ENCODE results near the gene BRMS1.
"Not testable (repeated sequence)": the region's sequence is repeated elsewhere in the genome, so short reads cannot be mapped to it uniquely, and the experiment has no call there.

BRMS1 gene, protein sequence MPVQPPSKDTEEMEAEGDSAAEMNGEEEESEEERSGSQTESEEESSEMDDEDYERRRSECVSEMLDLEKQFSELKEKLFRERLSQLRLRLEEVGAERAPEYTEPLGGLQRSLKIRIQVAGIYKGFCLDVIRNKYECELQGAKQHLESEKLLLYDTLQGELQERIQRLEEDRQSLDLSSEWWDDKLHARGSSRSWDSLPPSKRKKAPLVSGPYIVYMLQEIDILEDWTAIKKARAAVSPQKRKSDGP

GRCh38 chr11:66344550-66345315 lies at the start of gene BRMS1:
BRMS1 (minus strand) TSS chr11:66345104; CDS start chr11:66342234, 2,870 bp downstream.
- peak within 1 kb of the TSS; percentile 91 for H3K27ac Mint-ChIP-seq
- peaks cover 23% of the 10 kb centered on the region for H3K36me3 Mint-ChIP-seq (ENCODE audit: low read depth)
- H3K4me1 Mint-ChIP-seq: peaks cover 49% of the 10 kb centered on the region
- H3K9me3 Mint-ChIP-seq: no peaks in the 10 kb centered on the region
- H3K4me3 Mint-ChIP-seq: peak within 1 kb of the TSS; percentile 94
- ATAC-seq (peak; percentile 75), DNase-seq (peak; percentile 97)
- H3K27me3 Mint-ChIP-seq: peaks cover 3% of the 10 kb centered on the region

- Mint-ChIP-seq H3K27ac (no peak overlapping the region), H3K4me3 (no peak overlapping the region), H3K36me3 (ENCODE audit: low read depth) (no peaks in the 10 kb centered on the region), H3K4me1 (no peaks in the 10 kb centered on the region), H3K27me3 (peaks cover 5% of the 10 kb centered on the region), H3K9me3 (no peaks in the 10 kb centered on the region)
- ATAC-seq (no peak), DNase-seq (no peak)
Measured at GRCh38 chr11:66393954-66394353, 49.0 kb upstream of the BRMS1 start.

- H3K27me3 Mint-ChIP-seq: peaks cover 5% of the 10 kb centered on the region
- no peak overlapping the region for H3K4me3 Mint-ChIP-seq
- no peak for ATAC-seq
- no peak for DNase-seq
- H3K4me1 Mint-ChIP-seq: peaks cover 4% of the 10 kb centered on the region
- no peaks in the 10 kb centered on the region for H3K9me3 Mint-ChIP-seq
- no peak overlapping the region for H3K27ac Mint-ChIP-seq
- no peaks in the 10 kb centered on the region for H3K36me3 Mint-ChIP-seq (ENCODE audit: low read depth)
Measured at GRCh38 chr11:66391322-66391721, 46.4 kb upstream of the BRMS1 start.

- Mint-ChIP-seq H3K4me3 (no peak overlapping the region), H3K9me3 (no peaks in the 10 kb centered on the region), H3K27ac (peak overlapping the region; percentile 54), H3K4me1 (peaks cover 8% of the 10 kb centered on the region), H3K36me3 (ENCODE audit: low read depth) (no peaks in the 10 kb centered on the region), H3K27me3 (peaks cover 8% of the 10 kb centered on the region)
- DNase-seq (peak; percentile 74), ATAC-seq (peak; percentile 78)
Measured at GRCh38 chr11:66388780-66389386, 44.0 kb upstream of the BRMS1 start.

- peak; percentile 86 for DNase-seq
- H3K27ac Mint-ChIP-seq: no peak overlapping the region
- no peaks in the 10 kb centered on the region for H3K36me3 Mint-ChIP-seq (ENCODE audit: low read depth)
- H3K4me1 Mint-ChIP-seq: peaks cover 8% of the 10 kb centered on the region
- peak overlapping the region; percentile 28 for H3K4me3 Mint-ChIP-seq
- no peaks in the 10 kb centered on the region for H3K9me3 Mint-ChIP-seq
- peaks cover 6% of the 10 kb centered on the region for H3K27me3 Mint-ChIP-seq
- ATAC-seq: peak; percentile 70
Measured at GRCh38 chr11:66386171-66387069, 41.5 kb upstream of the BRMS1 start.

DNA sequence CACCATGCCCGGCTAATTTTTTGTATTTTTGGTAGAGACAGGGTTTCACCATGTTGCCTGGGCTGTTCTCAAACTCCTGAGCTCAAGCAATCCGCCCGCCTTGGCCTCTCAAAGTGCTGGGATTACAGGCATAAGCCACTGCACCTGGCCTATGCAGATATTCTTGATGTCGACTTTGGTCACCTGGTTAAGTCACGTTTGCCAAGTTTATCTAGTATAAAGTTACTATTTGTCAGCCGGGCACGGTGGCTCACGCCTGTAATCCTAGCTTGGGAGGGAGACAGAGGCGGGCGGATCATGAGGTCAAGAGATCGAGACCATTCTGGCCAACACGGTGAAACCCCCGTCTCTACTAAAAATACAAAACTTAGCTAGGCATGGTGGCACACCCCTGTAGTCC lies 39.4 kb upstream of the BRMS1 start:
- ATAC-seq; DNase-seq; H3K9me3 Mint-ChIP-seq; H3K27me3 Mint-ChIP-seq; H3K36me3 Mint-ChIP-seq (ENCODE audit: low read depth); H3K4me3 Mint-ChIP-seq; H3K27ac Mint-ChIP-seq: not testable (repeated sequence)
- peaks cover 10% of the 10 kb centered on the region for H3K4me1 Mint-ChIP-seq

DNA sequence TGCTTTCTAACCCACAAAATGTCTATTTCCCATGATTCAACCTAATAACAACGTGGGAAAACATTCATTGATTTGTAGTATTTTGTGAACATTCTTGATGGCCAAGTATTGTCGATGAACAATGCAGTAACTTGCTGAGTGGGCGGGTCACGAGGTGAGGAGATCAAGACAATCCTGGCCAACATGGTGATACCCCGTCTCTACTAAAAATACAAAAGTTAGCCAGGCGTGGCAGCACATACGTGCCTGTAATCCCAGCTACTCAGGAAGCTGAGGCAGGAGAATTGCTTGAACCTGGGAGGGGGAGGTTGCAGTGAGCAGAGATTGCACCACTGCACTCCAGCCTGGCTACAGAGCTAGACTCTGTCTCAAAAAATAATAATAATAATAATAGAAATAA lies 35.4 kb upstream of the BRMS1 start:
- H3K36me3 Mint-ChIP-seq (ENCODE audit: low read depth); H3K27ac Mint-ChIP-seq; H3K4me3 Mint-ChIP-seq; DNase-seq; ATAC-seq; H3K4me1 Mint-ChIP-seq; H3K9me3 Mint-ChIP-seq; H3K27me3 Mint-ChIP-seq: not testable (repeated sequence)

DNA sequence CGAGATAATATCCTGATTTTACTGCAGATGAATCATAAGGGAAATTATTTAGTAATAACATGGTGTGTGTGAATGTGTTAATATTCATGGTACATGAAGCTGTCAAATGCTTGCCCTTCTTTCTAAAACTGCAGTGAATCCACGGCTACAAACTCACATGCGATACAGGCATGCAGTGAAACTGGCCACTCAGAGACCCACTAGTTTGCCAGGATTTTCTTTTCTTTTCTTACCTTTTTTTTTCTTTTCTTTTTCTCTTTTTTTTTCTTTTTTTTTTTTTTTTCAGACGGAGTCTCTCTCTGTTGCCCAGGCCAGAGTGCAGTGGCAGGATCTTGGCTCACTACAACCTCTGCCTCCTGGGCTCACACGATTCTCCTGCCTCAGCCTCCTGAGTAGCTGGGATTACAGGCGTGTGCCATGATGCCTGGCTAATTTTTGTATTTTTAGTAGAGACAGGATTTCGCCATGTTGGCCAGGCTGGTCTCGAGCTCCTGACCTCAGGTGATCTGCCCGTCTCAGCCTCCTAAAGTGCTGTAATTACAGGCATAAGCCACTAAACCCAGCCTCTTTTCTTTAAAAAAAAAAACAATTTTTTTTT lies 28.9 kb upstream of the BRMS1 start:
- Mint-ChIP-seq H3K4me1 (peaks cover 24% of the 10 kb centered on the region), H3K27ac (peak overlapping the region; percentile 42)
- ATAC-seq; H3K36me3 Mint-ChIP-seq (ENCODE audit: low read depth); H3K27me3 Mint-ChIP-seq; H3K9me3 Mint-ChIP-seq; DNase-seq; H3K4me3 Mint-ChIP-seq: not testable (repeated sequence)

DNA sequence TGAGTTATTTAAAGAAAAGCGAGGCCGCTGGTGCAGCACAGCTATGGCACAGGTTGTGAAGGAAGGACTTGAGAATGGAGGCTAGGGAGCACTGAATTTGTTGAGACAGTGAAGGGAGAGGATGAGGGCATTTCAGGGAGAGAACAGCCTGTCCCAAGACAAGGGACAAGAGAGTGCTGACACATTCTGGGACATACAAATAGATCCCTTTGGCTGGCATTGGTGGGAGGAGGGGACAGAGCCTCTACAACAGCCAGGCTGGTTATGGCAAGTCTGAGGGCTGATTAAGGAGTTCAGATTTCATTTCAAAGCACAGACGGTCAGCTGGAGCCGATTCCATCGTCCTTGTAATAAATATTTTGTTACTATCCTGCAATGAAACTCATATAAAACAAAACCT lies 28.4 kb upstream of the BRMS1 start:
- peaks cover 6% of the 10 kb centered on the region for H3K36me3 Mint-ChIP-seq (ENCODE audit: low read depth)
- no peak for ATAC-seq
- H3K9me3 Mint-ChIP-seq: no peaks in the 10 kb centered on the region
- peaks cover 24% of the 10 kb centered on the region for H3K4me1 Mint-ChIP-seq
- peak overlapping the region; percentile 42 for H3K27ac Mint-ChIP-seq
- peaks cover 6% of the 10 kb centered on the region for H3K27me3 Mint-ChIP-seq
- no peak overlapping the region for H3K4me3 Mint-ChIP-seq
- no peak for DNase-seq

DNA sequence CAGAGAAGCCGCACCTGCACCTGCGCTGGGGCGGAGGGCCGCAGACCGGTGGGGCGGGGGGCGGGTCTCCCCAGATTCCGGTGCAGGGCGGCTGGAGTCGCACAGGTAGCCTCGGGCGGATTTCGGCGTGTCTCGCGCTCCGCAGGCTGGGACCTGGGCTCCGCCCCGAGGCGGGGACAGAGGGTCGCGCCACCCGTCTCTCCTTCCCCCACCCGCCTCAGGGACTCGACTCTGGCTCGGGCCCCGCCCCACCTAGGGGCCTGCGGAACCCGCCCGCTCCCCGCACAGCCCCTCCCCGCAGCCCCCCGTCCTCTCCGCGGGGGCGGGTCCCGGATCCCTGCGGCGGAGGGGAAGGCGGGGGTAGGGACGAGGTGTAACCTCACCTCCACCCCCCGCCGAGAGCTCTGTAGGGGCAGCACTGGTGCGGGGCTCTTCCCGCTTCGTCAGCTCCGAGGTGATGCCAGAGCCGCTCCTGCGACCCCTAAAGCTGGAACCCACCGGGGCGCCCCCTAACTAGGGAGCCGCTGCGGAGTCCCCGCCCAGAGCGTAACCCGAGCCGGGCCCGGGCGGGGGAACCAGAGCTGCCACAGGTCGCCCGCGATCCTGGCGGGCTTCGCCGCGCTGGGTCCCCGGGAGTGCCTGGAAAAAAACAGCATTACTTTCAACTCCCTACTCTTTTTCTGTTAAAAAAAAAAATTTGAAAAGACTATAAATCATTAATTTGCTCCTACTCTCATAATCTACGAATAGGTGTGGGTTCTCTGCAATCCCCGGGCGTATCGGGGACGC lies 26.9 kb upstream of the BRMS1 start, which contains the start of gene SLC29A2:
SLC29A2 (minus strand) TSS at position 134 of the 789 bp plus-strand sequence. CDS start 169 bp downstream, outside the sequence.
- Mint-ChIP-seq H3K9me3 (no peaks in the 10 kb centered on the region), H3K27ac (peak within 1 kb of the TSS; percentile 87), H3K4me3 (peak within 1 kb of the TSS; percentile 87), H3K36me3 (ENCODE audit: low read depth) (peaks cover 11% of the 10 kb centered on the region), H3K27me3 (peaks cover 6% of the 10 kb centered on the region), H3K4me1 (peaks cover 24% of the 10 kb centered on the region)
- peak; percentile 89 for ATAC-seq
- DNase-seq: peak; percentile 83

DNA sequence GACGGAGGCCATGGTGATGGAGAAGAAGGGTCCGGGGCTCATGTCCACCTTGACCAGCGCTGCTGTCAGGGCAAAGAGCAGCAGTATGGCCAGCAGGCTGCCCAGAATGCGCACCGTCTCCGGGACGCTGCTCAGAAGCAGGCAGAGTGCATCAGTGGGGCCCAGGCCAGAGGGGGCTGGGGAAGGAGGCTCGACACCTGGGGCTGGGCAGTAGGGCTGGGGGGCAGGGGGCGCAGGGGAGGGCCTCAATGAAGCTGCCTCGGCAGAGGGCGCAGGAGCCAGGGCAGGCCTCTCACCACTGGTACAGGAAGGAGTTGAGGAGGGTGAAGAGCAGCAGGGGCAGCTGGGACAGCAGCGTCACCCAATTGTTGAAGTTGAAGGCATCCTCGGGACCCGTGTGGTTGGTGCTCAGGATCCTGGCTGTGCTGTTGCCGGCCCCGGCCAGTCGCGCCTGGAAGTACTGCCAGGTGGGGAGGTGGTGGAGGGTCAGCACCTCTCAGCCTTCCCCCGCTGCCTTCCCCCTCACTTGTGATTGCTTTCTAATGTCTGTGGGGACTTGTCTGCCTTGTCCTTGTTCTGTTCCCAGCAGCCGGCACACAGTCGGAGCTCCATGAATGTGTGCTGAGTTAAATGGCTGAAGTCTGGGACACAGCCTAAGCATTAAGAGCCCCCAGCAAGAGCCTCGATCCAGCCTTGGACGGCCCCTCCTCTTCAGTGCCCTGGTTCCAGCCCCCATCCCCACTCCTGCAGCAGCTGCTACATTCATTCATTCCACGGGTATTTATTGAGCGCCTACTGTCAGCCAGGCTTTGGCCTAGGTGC lies 24.4 kb upstream of the BRMS1 start:
- DNase-seq: no peak
- Mint-ChIP-seq H3K9me3 (no peaks in the 10 kb centered on the region), H3K27ac (peak overlapping the region; percentile 45), H3K27me3 (peaks cover 6% of the 10 kb centered on the region), H3K36me3 (ENCODE audit: low read depth) (peaks cover 14% of the 10 kb centered on the region), H3K4me3 (peak overlapping the region; percentile 87), H3K4me1 (peaks cover 24% of the 10 kb centered on the region)
- no peak for ATAC-seq

DNA sequence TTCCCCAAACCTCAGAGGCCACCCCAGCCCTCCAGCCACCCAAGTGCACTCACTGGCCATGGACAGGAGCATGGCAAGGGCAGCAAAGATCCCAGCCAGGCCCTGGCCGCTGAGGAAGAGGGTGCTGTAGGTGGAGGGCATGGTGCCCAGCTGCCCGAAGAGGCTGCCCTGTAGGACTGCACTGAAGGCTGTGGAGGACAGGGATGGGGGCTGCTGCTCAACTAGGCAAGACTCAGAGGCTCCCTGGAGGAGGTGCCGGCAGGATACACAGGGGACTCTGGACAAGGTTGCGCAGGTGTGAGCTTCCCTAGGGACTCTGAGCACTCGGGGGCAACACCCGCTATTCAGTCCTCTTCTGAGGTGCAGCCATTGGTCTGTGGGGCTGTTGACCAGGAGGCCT lies 23.6 kb upstream of the BRMS1 start:
- H3K4me1 Mint-ChIP-seq: peaks cover 22% of the 10 kb centered on the region
- H3K36me3 Mint-ChIP-seq (ENCODE audit: low read depth): peaks cover 14% of the 10 kb centered on the region
- ATAC-seq (no peak), DNase-seq (no peak)
- H3K27me3 Mint-ChIP-seq: peaks cover 4% of the 10 kb centered on the region
- no peak overlapping the region for H3K4me3 Mint-ChIP-seq
- no peak overlapping the region for H3K27ac Mint-ChIP-seq
- no peaks in the 10 kb centered on the region for H3K9me3 Mint-ChIP-seq

Data from activated naive CD8-positive, alpha-beta T cell treated with anti-CD3 and anti-CD28 coated beads, Interleukin-2, amount 50 U/mL, for 24 hours (primary cell).